Inferior parietal cortex (tissue), 1 donor: ENCODE data around the gene CDK16.
A peak's percentile ranks its signal among the peaks of the same experiment; 100 is the strongest.

ENCODE experiments used
- DNase-seq: peaks from one replicate; pipeline ENCODE4 v3.0.0-alpha.2; 2016; ENCODE audit errors: extremely low spot score

The CDK16 gene

DNA sequence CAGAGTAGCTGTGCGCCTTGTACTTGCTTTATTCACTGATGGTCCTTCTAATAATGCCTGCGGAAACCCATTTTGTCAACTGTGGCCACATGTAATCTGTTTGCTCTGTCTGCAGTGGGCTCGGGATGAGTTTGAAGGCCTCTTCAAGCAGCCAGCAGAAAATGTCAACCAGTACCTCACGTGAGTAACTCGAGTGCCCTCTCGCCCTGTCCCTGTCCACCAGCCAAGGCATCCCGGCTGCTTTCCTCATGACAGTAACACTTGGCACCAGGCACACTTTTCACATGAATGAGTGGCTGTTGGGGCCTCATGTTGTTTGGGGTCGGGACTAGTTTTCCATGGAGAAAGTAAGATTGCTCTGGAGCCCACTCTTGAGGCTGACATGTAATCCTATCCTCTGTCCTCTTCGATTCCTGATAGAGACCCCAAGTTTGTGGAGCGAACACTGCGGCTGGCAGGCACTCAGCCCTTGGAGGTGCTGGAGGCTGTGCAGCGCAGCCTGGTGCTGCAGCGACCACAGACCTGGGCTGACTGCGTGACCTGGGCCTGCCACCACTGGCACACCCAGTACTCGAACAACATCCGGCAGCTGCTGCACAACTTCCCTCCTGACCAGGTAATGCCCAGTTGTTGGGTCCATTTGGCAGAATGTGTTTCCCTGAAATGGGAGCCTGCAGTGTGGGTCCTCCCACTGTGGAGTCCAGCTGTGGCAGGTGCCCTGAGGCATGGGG, 8.8 kb upstream of the CDK16 start:
- DNase-seq, result no peak

DNA sequence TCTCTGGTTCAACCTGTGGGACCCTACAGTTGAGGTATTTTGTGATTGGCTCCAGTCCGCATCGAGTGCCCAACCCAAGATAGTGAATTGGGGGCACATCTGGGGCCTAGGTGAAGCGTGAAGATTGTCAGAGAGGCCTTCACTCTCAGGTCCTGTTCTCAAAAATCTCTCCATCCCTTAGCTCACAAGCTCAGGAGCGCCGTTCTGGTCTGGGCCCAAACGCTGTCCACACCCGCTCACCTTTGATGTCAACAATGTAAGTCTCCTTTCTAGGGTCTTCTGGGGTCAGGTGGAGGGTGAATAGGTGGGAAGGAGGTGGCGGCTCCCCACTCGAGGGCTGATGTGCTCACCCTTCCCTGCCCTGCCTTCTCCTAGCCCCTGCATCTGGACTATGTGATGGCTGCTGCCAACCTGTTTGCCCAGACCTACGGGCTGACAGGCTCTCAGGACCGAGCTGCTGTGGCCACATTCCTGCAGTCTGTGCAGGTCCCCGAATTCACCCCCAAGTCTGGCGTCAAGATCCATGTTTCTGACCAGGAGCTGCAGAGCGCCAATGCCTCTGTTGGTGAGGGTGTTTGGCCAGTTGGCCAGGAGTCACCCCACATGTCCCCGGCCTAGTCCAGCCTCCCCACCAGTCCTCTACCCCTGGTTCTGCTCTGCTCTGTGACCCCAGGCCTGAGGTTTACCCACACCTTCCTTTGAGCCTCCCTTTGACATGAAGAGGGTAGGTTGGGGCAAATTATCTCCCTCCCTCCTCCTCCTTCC, 7.6 kb upstream of the CDK16 start:
- DNase-seq, result no peak

DNA sequence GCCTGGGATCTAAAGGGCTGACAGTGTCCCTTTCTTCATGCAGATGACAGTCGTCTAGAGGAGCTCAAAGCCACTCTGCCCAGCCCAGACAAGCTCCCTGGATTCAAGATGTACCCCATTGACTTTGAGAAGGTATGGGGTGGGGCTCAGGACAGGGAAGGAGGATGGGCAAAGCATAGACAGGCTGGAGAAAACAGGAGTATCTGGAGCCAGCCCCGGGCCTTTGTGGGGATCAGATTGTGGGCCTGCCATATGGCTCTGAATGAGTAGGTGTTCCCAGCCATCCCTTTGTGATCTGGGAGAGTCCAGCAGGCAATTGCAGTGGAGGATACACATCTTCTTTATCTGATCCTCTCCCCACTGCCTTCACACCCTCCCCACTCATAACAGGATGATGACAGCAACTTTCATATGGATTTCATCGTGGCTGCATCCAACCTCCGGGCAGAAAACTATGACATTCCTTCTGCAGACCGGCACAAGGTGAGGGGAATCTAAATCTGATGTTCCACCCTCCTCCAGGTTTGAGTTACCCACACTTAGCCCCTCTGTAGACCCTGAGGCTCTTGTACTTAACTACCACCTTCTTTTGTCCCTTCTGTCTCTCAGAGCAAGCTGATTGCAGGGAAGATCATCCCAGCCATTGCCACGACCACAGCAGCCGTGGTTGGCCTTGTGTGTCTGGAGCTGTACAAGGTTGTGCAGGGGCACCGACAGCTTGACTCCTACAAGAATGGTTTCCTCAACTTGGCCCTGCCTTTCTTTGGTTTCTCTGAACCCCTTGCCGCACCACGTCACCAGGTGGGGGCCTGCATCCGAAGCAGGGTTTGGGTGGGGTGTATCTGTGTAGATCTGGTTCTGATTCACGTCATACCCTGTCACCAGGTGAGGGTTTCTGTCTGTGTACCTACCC, 5.8 kb upstream of the CDK16 start:
- DNase-seq, result no peak

DNA sequence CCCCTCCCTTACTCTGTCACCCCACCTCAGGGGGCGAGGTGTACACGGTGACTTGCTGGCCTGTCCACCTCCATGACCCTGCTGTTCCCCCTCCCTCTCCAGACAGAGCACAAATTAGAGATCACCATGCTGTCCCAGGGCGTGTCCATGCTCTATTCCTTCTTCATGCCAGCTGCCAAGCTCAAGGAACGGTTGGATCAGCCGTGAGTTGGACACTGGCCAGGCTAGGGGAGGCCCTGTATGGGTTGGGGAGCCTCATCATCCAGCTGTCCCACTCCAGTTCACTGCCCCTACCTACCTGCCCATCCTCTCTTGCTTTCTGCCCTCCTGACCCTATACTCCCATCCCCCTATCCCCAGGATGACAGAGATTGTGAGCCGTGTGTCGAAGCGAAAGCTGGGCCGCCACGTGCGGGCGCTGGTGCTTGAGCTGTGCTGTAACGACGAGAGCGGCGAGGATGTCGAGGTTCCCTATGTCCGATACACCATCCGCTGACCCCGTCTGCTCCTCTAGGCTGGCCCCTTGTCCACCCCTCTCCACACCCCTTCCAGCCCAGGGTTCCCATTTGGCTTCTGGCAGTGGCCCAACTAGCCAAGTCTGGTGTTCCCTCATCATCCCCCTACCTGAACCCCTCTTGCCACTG, 3.9 kb upstream of the CDK16 start:
- no peak for DNase-seq

DNA sequence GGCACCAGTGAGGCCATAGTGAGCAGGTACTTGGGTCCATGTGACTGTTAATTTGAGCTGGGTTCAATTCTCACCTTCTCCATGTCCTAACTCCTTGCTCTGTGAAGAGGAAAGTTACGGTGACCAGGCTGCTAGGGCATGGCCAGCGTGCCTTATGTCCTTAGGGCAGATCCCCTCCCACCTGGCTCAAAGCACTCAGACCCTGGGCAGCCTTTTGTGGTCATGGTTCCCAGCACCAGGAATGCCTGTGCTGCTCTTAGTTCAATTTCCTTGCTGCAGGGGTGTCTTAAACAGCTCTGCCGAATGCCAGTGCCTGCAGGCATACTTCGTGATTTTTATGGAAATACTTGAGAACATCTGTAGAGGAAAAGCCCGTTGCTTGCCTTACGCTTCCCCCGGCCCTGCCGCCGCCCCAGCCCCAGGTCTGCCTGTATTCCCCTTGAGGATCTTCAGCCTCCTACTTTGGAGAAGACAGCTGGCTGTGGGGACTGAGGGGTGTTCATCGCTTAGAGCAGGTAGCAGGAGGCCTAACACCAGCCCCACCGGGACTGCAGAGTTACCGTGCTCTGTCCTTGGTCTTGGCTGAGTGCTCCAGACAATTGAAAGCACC, 3.1 kb upstream of the CDK16 start:
- DNase-seq, result no peak

DNA sequence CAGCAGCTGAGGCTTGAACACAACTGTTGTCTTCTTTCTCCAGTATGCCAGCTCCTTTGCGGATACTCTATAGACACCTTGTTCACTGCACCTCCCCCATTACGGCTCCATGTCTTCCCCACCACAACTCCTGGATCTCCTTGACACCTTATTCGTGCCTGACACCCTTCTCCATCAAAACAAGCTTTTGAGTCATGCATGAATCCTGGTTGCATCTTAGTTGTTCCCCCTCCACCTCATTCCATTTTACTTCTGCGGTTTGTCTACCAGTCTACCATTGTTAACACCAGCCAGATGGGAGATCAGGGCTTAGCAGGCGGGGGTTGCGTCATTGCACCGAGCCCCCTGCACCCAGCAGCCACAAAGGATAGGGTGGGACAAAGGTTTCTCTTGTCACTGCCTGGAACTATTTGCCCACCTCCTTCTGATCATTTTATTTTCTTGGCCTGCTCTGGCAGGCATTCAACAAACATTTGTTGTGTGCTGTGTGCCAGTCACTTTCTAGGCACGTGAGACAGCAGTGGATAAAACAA, 2.0 kb upstream of the CDK16 start:
- DNase-seq, result no peak

DNA sequence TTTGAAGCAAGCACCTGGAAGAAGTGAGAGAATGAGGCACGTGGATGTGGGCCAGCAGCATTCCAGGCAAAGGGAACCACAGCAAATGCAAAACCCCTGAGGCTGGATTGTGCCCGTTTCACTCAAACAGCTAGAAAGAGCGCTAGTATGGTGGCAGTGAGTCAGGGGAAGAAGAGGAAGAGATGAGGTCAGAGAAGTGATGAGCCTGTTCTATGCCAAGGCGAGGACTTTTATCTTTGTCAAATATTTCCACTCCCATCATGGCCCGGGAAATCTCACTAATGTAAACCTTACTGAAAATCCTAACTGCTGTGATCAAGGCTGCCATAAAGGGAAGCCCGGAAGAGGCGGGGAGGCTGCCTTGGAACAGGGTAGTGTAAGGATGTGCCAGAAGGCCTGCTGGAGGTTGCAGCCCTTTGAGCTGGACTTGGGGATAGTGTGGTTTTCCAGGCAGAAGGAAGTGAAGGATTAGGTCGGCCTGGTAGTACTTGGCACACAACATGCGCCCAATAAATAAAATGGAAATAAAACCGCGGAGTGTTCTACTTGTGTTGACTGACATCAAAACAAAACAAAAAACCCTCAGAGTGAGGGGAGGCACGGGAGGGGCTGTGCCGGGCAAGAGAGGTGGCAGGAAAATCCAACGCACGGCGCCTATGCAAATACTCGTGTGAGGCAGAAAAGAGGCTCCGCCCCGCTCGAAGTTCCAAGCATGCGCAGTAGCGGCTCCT, 1.2 kb upstream of the CDK16 start:
- no peak for DNase-seq

DNA sequence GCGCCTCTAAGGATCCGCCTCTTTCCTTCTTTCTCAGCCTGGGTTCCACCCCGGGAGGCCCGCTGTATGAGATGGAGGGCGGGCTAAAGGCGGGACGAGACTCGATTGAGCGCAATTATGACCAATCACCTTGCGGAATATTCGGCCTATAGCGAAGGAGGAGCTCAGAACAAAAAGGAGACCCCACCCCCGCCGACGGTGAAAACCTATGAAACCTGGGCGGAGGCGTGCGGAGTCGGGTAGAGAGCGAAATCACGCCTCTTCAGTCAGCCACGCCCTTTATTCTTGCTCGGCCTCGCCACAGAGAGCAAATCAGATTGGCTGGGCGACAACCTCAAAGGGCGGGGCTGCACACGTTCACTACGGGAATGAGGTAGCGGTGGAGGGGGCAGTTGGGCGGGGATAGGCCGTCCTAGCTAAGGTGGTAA, 615 bp upstream of the CDK16 start:
- DNase-seq, result peak; percentile 94

DNA sequence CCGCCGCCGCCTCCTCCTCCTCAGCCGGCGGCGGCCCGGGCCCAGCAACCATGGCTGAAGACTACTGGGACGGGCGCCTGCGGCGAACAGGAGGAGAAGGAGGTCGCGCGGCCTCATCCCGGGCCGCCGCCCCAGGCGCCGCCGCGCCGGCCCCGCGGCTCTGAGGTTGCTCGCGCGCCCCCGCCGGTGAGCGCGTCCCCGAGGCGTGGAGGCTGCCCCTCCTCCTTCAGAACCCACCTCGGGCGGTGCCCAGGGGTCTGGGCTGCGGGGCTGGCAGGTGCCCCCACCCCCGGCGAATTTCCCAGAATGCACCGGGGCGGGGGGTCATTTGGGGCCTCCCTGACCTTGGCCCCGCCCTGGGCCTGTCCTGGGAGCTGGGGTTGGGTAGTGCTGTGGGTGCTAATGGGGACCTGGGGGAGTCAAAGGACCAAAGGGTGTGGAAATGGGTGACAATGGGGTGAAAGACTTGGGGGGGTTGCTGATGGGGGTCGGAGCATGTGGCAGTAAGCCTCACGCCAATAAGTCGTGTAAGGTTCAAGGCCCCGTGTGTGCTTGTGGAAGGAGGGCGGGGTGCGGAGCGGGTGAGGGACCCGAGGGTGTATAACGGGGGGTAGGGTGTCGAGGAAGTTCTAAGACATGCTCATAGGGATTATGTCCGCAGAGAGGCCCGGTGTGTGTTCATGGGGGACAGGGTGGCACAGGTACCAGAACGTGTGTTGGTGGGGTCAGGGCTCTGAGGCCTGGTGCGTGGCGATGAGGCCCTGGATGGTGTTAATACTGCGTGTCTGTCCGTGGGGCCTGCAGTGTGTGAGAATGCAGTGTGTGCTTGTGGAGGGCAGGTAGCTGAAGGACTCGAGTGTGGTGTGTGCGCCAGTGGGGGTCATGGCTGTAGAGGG, 687 bp downstream of the CDK16 start:
- DNase-seq, result no peak

DNA sequence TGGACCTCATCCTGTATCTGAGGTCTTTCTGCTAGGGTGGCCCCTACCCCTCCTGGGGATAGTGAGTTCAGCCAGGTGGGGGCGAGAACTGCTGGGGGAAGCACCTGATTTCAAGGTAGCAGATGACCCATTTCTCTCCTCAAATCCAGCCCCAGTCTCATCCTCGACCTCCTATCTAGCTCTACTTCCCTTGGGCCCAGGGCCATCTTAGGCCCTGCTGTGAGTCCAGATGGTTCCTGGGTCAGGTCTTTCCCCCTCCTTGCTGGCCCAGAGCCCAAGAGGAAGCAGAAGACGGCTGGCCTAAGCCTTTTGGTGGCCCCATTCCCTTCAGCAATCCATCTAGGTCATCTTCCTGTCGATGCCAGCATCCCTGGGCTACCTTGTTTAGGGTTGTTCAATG, 3.3 kb downstream of the CDK16 start:
- DNase-seq, result no peak

DNA sequence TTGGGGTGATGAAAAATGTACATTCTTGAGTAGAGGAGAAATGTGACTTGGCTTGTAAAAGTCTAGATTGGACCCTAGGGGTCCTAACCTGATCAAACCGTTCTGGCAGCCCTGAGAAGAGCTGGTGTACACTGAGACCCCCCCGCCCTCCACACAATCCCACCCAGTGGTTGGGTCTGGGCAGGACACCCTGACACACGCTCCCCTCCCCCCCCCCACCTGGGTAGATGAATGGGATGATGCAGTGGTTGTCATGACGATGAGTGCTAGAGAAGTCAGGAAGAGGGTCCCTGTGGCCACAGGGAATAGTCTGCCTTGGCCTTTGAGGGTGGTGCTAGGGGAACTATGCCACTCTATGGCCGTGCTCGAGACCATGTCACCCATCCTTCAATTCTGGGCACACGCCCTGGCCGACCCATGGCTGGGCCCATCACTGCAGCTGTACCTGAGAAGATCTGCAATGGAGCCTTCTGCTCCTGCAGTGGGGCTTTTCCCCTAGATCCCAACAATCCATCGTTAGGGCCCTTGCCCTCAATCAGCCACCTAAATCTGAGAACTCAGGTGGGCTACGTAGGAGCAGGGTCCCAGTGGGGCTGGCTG, 4.4 kb downstream of the CDK16 start:
- no peak for DNase-seq

DNA sequence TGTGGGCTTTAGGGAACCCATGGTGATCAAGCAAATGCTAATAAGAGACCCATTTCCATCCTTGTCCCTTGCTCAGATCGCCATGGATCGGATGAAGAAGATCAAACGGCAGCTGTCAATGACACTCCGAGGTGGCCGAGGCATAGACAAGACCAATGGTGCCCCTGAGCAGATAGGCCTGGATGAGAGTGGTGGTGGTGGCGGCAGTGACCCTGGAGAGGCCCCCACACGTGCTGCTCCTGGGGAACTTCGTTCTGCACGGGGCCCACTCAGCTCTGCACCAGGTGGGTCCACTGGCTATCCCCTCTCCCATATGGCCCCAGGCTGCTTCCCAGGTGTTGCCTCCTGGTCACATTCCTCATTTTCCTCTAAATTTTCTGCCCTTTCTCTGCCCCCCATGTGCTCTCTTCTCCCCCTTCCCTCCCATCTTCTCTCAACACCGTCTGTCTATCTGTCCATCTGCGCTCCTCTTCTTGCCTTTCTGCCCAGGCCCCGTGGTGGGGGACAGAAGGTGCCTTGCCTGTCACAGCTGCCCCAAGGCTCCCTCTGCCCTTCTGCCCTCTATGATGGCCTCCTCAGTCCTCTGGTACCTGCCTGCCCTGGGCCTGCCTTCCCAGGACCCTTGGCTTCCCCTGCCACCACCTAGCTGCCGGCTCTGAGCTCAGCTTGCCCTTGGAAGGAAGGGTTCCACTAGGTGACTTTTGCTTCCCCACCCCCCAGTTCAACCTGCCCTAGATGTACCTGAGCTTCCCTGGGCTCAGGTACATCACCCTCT, 5.2 kb downstream of the CDK16 start:
- DNase-seq, result no peak

DNA sequence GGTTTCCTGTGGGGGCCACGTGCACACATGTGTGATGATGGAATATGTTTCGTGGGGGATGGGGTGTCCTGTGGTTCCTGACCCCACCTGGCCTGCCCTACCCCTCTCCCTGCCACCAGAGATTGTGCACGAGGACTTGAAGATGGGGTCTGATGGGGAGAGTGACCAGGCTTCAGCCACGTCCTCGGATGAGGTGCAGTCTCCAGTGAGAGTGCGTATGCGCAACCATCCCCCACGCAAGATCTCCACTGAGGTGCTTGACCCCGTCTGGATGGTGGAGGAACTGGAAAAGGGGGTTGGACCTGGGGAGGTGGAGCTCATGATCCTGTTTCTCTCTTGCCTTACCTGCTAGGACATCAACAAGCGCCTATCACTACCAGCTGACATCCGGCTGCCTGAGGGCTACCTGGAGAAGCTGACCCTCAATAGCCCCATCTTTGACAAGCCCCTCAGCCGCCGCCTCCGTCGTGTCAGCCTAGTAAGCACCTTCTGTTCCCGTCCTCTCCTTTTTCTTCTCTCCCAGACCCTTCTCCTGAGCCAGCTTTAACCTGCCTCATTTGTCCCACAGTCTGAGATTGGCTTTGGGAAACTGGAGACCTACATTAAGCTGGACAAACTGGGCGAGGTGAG, 5.9 kb downstream of the CDK16 start:
- no peak for DNase-seq

DNA sequence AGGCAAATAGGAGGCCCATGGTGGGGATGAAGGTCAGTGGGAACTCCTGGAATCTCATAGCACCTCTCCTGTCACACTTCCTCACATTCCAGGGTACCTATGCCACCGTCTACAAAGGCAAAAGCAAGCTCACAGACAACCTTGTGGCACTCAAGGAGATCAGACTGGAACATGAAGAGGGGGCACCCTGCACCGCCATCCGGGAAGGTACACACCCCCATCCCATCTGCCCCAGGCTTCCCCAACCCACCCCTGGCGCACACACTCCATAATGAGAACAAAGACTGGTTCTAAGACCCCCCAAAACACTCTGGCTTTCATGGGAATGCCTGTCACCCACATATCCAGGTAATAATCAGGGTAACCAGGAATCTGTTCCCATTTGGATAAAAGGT, 6.4 kb downstream of the CDK16 start:
- no peak for DNase-seq

DNA sequence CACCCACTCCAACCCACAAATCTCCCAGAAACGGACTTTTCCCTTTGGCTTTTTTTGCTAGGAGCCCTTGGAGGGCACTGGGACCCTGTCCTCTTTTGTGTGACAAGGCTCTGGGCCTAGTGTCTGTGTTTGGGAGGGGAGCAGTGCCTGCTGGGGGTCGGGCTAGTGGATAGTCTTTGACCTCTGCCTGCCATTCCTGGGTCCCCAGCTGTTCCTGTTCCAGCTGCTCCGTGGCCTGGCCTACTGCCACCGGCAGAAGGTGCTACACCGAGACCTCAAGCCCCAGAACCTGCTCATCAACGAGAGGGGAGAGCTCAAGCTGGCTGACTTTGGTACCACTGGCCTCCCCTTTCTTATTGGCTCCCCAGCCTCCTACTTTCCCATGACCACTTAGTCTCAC, 7.6 kb downstream of the CDK16 start:
- DNase-seq, result no peak

DNA sequence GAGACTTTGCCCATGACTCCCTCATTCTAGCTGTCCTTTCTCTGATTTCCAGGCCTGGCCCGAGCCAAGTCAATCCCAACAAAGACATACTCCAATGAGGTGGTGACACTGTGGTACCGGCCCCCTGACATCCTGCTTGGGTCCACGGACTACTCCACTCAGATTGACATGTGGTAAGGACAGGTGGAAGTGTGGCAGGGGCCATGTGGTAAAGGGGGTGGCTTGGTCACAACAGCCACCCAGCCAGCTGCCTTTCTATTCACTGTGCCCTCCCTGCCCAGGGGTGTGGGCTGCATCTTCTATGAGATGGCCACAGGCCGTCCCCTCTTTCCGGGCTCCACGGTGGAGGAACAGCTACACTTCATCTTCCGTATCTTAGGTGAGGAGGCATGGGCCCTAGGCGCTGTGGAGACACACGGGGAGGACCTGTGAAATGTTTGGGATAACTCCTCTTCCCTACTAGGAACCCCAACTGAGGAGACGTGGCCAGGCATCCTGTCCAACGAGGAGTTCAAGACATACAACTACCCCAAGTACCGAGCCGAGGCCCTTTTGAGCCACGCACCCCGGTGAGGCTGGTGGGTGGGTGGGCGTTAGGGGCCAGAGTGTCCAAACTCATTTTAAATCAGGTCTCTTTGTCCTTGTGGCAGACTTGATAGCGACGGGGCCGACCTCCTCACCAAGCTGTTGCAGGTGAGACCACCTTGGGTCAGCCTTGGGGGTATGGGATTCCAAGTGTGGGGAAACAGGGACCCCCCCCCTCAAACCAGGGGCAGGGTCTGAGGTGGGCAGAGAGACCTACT, 8.3 kb downstream of the CDK16 start:
- DNase-seq, result no peak

DNA sequence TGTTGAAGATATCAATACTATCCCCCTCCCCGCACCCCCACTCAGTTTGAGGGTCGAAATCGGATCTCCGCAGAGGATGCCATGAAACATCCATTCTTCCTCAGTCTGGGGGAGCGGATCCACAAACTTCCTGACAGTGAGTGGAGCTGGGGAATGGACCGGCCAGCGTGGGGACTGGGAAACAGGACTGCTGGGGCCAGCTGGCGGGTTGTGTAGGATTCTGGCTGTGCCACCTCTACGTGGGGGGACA, 8.8 kb downstream of the CDK16 start:
- no peak for DNase-seq
